GM20000 (cell line): Measurements from ENCODE around the gene WNT2.

Experiments
- DNase-seq: peaks from one replicate; pipeline ENCODE4 v3.0.0; 2012; ENCODE audit warnings: low spot score
- CTCF ChIP-seq: IDR thresholded peaks from 2 replicates; pipeline ENCODE4 v1.5.1; 2012; ENCODE audit warnings: mild to moderate bottlenecking, control low read depth; ENCODE audit errors: extremely low read depth, missing control alignments

The WNT2 gene

GRCh38 chr7:117324960-117325359 lies 2.1 kb upstream of the WNT2 start:
- no peak for TF ChIP-seq CTCF
- no peak for DNase-seq

GRCh38 chr7:117323851-117324711 lies 1.2 kb upstream of the WNT2 start:
- no peak for TF ChIP-seq CTCF
- DNase-seq = no peak

- no peak for TF ChIP-seq CTCF
- peak; percentile 39 for DNase-seq
Observed at GRCh38 chr7:117323305-117323850, 520 bp upstream of the WNT2 start.

GRCh38 chr7:117320523-117320922 lies 2.3 kb downstream of the WNT2 start:
- no peak for TF ChIP-seq CTCF
- DNase-seq = no peak

- no peak for TF ChIP-seq CTCF
- no peak for DNase-seq
Observed at GRCh38 chr7:117319181-117319580, 3.7 kb downstream of the WNT2 start.

GRCh38 chr7:117313582-117313981 lies 9.3 kb downstream of the WNT2 start:
- TF ChIP-seq CTCF = no peak

More at GRCh38 chr7:117313582-117313981, 9.3 kb downstream of the WNT2 start:
- DNase-seq = no peak
